Urinary bladder (tissue), 4 donors: ENCODE results near the gene ZNF85. TPM values are rescaled to one million over a fixed set of nuclear protein-coding genes. Genes with fewer than 3 reads are reported as not detected.
"Not testable (repeated sequence)": the region's sequence is repeated elsewhere in the genome, so short reads cannot be mapped to it uniquely, and the experiment has no call there.

Source experiments
- DNase-seq: peaks from one replicate; pipeline ENCODE4 v3.0.0-alpha.2; 2015; ENCODE audit errors: extremely low spot score
- H3K27ac ChIP-seq: one replicate; pipeline ENCODE4 v1.5.1; 2013; ENCODE audit warnings: low read depth, mild to moderate bottlenecking, moderate library complexity
- H3K36me3 ChIP-seq: one replicate; pipeline ENCODE4 v1.6.1; 2013; ENCODE audit warnings: mild to moderate bottlenecking, moderate library complexity; ENCODE audit not compliant: insufficient read depth
- H3K4me1 ChIP-seq: one replicate; pipeline ENCODE4 v1.6.1; 2013; ENCODE audit warnings: mild to moderate bottlenecking, moderate library complexity; ENCODE audit not compliant: insufficient read depth
- H3K4me3 ChIP-seq: one replicate; pipeline ENCODE4 v1.5.1; 2013; ENCODE audit warnings: low read depth, low read length
- WGBS: extraction: QIAGEN DNeasy Blood & Tissue Kit; methylation state at CpG from one replicate; pipeline ENCODE4 v1.1.7; 2013; 5-methylcytosine and 5-hydroxymethylcytosine counted together
- polyA plus RNA-seq: library from polyadenylated mRNA; stranded (reverse); fragments of 200-250 nt; gene quantifications from one replicate; pipeline ENCODE4 v1.2.3, GENCODE V29; 2013
- total RNA-seq: library from RNA; depleted of rRNA; stranded (reverse); fragments of >200 nt; gene quantifications from one replicate; pipeline ENCODE4 v1.2.3, GENCODE V29; 2014
- donor health status: healthy with polysubstance abuse.
- donor health status: healthy.

The ZNF85 gene
- total RNA-seq = 26.4 TPM
- polyA plus RNA-seq = 4.7 TPM

DNA sequence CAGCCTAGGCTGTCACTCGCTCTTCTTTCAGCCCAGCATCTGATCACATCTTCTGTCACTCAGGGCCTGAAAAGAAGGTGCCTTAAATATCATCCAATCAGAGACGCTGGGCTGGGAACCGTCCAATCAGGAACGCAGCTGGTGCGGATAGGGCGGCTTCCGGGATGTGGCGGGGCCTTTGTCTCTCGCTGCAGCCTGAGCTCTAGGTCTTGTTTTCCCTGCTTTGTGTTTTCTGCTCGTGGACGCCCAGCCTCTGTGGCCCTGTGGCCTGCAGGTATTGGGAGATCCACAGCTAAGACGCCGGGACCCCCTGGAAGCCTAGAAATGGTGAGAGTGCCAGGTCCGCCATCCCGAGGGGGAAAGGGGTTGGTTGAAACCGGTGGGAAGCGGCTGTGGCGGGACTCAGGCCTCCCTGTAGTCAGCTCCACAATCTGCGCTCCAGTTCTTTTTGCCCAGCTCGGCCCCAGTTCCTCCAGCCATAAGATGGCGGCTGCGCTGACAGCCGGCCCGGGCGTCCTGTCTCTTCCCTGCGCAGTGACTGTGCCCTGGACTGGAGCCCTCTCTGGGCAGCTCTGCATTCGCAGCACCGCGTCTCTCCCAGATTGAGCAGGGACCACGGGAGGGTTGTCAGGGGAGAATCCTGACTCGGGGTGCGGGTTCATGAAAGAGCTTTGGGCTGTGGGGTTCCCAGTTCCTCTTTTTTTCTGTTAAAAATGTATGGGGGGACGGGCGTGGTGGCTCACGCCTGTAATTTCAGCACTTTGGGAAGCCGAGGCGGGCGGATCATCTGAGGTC, at the start of gene ZNF85:
ZNF85 (plus strand) TSS at position 175 of the 795 bp plus-strand sequence; CDS start at position 325, 150 bp downstream.
- Histone ChIP-seq H3K27ac (peak within 1 kb of the TSS; percentile 84), H3K36me3 (no peaks in the 10 kb centered on the region), H3K4me1 (no peaks in the 10 kb centered on the region), H3K4me3 (peak within 1 kb of the TSS; percentile 56)
- under 1% methylated on average over 38 of the region's 38 CpGs for WGBS
- peak; percentile 88 for DNase-seq

DNA sequence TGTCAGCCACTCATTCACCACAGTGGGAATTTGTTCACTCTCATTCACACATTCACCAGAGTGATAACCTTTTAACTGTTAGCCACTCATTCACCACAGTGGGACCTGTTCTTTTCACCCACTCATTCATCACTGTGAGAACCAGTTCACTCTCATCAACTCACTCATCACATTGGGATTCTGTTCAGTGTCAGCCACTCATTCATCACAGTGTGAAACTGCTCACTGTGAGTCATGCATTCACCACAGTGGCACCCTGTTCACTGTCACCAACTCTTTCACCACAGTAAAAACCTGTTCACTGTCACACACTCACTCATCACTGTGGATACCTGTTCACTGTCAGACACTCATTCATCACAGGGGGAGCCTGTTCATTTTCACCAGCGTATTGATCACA, 43.5 kb upstream of the ZNF85 start:
- Histone ChIP-seq H3K4me1 (no peaks in the 10 kb centered on the region), H3K36me3 (no peaks in the 10 kb centered on the region), H3K27ac (no peak overlapping the region), H3K4me3 (no peak overlapping the region)
- DNase-seq = no peak
- 70% methylated on average over 1 of the region's 1 CpG for WGBS

DNA sequence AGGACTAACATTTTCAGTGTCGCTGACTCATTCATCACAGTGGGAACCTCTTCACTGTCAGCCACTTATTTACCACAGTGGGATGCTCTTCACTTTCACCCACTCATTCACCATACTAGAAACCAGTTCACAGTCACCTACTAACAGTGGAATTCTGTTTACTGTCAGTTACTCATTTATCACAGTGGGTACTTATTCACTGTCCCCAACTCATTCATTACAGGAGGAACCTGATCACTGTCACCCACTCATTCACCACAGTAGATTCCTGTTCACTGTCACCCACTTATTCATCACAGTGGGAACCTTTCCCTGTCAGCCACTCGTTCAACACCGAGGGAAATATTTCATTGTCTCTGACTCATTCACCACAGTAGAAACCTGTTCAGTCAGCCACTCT, 10.1 kb upstream of the ZNF85 start:
- no peak overlapping the region for H3K4me3 ChIP-seq
- no peak for DNase-seq

DNA sequence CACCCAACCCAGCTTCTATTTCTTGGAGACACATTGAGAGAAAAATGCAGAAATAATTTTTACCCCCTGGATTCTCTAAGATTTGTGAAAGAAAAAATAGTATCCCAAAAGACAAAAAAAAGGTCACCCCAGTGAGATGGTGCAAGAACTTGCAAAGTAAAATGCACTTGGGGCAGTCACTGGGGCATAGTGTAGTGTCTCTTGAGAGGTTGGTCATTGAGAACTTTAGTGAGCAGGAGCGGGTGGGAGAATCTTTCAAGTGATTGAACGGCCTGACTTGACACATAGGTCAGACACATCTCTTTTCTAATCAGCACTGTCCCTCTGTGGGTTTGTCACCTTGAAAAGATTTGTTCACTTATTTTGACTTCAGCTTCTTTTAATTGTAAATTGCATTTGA, 2.4 kb downstream of the ZNF85 start:
- no peak for DNase-seq
- no peak overlapping the region for H3K27ac ChIP-seq
- H3K36me3 ChIP-seq = no peaks in the 10 kb centered on the region
- no peak overlapping the region for H3K4me3 ChIP-seq
- no peaks in the 10 kb centered on the region for H3K4me1 ChIP-seq
- WGBS = 97% methylated on average over 2 of the region's 2 CpGs

More for the DNA sequence above, 10.1 kb upstream of the ZNF85 start:
- no peak overlapping the region for H3K27ac ChIP-seq
- H3K4me1 ChIP-seq = no peaks in the 10 kb centered on the region
- no peaks in the 10 kb centered on the region for H3K36me3 ChIP-seq
- 86% methylated on average over 3 of the region's 3 CpGs for WGBS

DNA sequence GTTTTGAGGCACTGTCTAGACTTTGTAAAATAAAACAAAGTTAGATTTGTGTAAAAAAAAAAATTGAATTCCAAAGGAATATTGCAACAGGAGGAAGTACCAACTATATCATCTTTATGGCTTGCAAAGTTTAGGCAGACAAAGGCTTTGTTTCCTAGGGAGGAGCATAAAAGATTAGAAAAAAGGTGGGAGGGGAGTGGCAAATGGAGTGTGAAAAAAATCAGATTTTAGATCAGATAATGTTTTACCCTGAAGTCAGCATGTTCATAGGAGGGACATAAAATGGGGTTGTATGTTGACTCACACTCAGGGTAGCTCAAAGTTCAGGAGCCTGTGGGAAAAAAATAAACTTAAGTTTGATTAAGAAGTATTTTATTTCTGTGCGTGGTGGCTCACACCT, 3.7 kb downstream of the ZNF85 start:
- WGBS = 98% methylated on average over 1 of the region's 1 CpG
- no peaks in the 10 kb centered on the region for H3K4me1 ChIP-seq
- DNase-seq = no peak
- H3K36me3 ChIP-seq = no peaks in the 10 kb centered on the region
- H3K4me3 ChIP-seq = no peak overlapping the region
- H3K27ac ChIP-seq = no peak overlapping the region

DNA sequence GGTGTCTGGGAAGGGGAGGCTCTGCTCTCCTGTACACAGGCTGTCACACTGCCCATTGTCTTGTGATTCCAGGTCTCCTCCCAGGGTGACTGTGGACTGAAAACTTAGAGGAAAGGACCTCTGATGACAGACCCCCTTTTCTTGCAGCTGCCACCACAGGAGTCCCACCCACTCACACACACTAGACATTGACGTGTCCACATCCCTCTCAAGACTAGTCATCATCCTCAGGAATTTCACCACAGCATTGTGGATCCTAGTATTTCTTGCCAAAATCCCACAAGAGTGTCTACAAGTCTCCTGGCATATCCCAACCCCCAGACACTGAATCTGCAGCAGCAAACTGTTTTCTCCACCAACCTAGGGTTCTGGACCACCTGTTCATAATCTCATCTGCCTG, 5.3 kb downstream of the ZNF85 start:
- no peak for DNase-seq
- H3K4me3 ChIP-seq = no peak overlapping the region
- H3K4me1 ChIP-seq = no peaks in the 10 kb centered on the region
- 92% methylated on average over 1 of the region's 1 CpG for WGBS
- no peak overlapping the region for H3K27ac ChIP-seq
- H3K36me3 ChIP-seq = no peaks in the 10 kb centered on the region

DNA sequence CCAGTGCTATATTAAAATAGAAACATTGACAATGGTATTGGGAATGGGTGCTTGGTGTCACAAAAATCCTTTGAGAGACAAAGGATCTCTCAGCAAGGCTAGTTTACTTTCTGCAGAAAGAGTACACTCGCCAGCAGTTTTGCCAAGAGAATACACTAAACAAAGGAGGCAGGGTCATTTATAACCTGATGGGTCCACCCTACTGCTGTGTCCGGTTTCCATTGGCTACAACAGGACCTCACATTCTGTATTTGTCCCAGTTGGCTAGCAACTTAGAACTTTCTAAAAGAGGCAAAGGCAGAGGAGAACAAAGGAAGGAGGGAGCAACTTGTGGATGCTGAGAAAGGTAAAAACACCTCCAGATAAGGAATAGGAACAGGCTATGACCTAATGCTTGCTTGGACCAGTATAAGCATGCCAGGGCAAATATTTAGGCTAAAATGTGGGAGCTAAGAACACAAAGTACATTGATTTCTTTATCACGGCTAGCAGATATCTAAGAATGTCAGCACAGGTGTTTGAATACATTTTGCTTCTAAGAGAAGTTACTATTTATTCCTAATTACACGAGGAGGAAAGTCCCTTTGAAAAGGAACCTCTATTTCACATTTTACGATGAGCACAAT, 13.4 kb downstream of the ZNF85 start:
- not testable (repeated sequence) for H3K36me3 ChIP-seq, H3K4me1 ChIP-seq, DNase-seq, H3K27ac ChIP-seq, H3K4me3 ChIP-seq
- WGBS = 92% methylated on average over 5 of the region's 5 CpGs

DNA sequence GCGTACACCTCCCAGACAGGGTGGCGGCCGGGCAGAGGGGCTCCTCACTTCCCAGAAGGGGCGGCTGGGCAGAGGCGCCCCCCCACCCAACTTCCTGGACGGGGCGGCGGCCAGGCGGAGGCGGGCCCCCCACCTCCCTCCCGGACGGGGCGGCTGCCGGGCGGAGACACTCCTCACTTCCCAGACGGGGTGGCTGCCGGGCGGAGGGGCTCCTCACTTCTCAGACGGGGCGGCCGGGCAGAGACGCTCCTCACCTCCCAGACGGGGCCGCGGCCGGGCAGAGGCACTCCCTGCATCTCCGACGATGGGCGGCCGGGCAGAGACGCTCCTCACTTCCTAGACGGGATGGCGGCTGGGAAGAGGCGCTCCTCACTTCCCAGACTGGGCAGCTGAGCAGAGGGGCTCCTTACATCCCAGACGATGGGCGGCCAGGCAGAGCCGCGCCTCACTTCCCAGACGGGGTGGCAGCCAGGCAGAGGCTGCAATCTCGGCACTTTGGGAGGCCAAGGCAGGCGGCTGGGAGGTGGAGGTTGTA, 29.6 kb downstream of the ZNF85 start:
- H3K36me3 ChIP-seq, DNase-seq, H3K4me3 ChIP-seq, H3K27ac ChIP-seq, H3K4me1 ChIP-seq: not testable (repeated sequence)
- 87% methylated on average over 36 of the region's 41 CpGs for WGBS

DNA sequence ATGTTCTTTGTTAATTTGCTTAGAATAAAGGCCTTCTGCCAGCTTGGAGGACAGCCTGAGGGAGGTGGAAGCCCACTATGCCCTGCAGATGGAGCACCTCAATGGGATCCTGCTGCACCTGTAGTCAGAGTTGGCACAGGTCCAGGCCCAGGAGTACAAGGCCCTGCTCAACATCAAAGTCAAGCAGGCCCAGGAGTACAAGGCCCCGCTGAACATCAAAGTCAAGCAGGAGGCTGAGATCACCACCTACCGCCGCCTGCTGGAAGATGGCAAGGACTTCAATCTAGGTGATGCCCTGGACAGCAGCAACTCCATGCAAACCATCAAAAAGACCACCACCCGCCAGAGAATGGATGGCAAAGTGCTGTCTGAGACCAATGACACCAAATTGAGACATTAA, 41.7 kb downstream of the ZNF85 start:
- H3K4me3 ChIP-seq = no peak overlapping the region
- 37% methylated on average over 4 of the region's 4 CpGs for WGBS
- no peak for DNase-seq
- H3K4me1 ChIP-seq = no peaks in the 10 kb centered on the region
- no peak overlapping the region for H3K27ac ChIP-seq
- no peaks in the 10 kb centered on the region for H3K36me3 ChIP-seq

DNA sequence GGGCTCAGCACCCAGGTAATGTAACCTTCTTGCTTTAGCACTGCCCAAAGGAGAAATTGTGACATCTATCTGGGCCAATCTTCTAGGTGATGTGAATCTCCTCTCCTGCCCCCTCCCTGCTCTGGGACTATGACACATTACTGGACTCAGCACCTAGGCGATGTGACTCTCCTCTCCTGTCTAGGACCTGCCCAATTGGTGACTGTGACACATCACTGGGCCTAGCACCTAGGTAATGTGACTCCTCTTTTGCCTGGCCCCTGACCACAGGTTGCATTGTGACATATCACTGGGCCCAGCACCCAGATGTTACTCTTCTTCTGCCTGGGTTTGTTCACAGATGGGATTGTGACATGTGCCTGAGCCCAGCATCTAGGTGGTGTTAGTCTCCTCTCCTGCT, 45.0 kb downstream of the ZNF85 start:
- DNase-seq = no peak
- WGBS = 93% methylated on average over 1 of the region's 1 CpG
- Histone ChIP-seq H3K27ac (no peak overlapping the region), H3K4me1 (no peaks in the 10 kb centered on the region), H3K4me3 (no peak overlapping the region), H3K36me3 (no peaks in the 10 kb centered on the region)

DNA sequence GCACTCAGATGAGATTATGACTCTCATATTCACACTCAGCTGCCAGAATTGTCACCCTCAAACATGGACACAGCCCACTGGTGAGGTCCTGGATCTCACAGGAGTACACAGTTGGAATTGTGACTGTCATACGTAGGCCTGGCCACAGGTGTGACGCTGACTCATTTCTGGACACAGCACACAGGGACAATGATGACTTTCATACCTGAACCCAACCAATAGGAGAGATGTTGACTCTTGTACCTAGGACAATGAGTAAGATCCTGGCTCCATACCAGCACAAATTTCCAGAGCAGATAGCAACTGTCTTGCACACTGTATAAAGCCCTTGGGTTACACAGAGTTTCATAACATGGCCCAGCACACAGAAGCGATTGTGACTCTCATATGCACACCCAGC, 46.4 kb downstream of the ZNF85 start:
- no peak for DNase-seq
- no peak overlapping the region for H3K4me3 ChIP-seq
- 81% methylated on average over 3 of the region's 3 CpGs for WGBS
- H3K4me1 ChIP-seq = no peaks in the 10 kb centered on the region
- no peak overlapping the region for H3K27ac ChIP-seq
- H3K36me3 ChIP-seq = no peaks in the 10 kb centered on the region

DNA sequence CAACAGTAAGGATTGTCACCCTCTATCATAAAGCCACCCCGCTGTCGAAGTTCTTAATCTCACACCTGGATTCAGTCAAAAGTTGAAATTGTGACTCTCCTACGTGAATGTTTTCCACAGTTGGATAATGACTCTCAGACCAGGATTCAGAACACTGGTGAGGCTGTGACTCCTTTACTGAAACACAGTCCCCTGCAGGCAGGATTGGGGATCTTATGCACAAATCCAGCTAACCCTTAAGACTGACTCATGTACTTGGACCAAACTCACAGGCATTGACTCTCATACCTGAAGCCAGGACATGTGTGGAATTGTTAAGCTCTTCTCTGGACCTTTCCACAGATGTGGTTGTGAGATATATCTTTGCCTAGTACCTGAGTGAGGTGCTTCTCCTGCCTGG, 46.8 kb downstream of the ZNF85 start:
- DNase-seq = no peak
- 82% methylated on average over 3 of the region's 3 CpGs for WGBS
- Histone ChIP-seq H3K36me3 (no peaks in the 10 kb centered on the region), H3K27ac (no peak overlapping the region), H3K4me3 (no peak overlapping the region), H3K4me1 (no peaks in the 10 kb centered on the region)

DNA sequence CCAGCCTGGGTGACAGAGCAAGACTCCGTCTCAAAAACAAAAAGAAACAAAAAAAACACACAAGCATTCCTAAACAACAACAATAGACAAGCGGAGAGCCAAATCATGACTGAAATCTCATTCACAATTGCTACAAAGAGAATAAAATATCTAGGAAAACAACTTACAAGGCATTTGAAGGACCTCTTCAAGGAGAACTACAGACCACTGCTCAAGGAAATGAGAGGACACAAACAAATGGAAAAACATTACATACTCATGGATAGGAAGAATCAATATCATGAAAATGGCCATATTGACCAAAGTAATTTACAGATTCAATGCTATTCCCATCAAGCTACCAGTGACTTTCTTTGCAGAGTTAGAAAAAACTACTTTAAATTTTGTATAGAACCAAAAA, 69.7 kb downstream of the ZNF85 start:
- not testable (repeated sequence) for H3K4me3 ChIP-seq, H3K4me1 ChIP-seq, H3K27ac ChIP-seq, H3K36me3 ChIP-seq, DNase-seq
- 89% methylated on average over 2 of the region's 2 CpGs for WGBS

DNA sequence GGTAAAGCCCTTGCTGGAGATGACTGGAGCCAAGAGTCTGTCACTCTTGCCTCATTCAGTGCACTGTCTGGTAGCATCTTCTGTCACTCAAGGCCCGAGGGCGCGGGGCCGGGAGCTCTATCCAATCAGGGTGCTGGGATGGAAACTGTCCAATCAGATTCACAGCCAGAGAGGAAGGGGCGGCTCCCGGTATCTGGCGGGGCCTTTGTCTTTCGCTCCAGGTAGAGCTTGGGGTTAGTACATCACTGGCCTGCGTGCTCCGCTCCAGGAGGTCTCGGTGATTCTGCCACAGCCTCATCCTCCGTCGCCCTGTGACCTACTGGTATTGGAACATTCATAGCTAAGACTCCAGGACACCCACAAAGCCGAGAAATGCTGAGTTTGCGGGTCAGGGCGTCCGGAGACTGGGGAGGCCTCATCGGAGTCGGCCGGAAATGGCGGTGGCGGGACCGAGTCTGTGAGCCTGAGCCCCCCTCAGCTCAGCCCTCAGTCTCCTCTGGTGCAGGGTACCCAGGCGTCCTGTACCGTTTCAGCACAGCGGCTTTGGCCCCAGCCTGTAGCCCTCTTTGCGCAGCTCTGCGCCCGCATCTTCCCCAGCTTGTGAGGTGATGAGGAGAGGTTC, 76.8 kb downstream of the ZNF85 start:
- under 1% methylated on average over 29 of the region's 29 CpGs for WGBS

More for the DNA sequence above, 76.8 kb downstream of the ZNF85 start:
- DNase-seq = peak; percentile 88
- H3K4me3 ChIP-seq = peak overlapping the region; percentile 8
- no peak overlapping the region for H3K27ac ChIP-seq
- no peaks in the 10 kb centered on the region for H3K36me3 ChIP-seq
- no peaks in the 10 kb centered on the region for H3K4me1 ChIP-seq
